Mesenchymal stem cell (in vitro differentiated cells and primary cell): ENCODE data around the gene PARP15.

ENCODE experiments used
- DNase-seq: peaks from one replicate; pipeline ENCODE4 v3.0.0-alpha.2; 2013
- H2AFZ ChIP-seq: one replicate; pipeline ENCODE4 v1.6.1; 2013; ENCODE audit warnings: low read depth, mild to moderate bottlenecking, control low read depth, inconsistent platforms, low read length, moderate library complexity
- H2AK5ac ChIP-seq: 2 replicates; pipeline ENCODE4 v1.6.1; 2013; ENCODE audit warnings: low read length, moderate library complexity, mild to moderate bottlenecking, inconsistent platforms; ENCODE audit not compliant: severe bottlenecking
- H2BK120ac ChIP-seq: one replicate; pipeline ENCODE4 v1.6.1; 2013; ENCODE audit warnings: low read depth, mild to moderate bottlenecking, inconsistent platforms, low read length, moderate library complexity
- H2BK12ac ChIP-seq, 2 experiments: one replicate each; pipeline ENCODE4 v1.6.1; 2013; ENCODE audit warnings: inconsistent platforms in 2 of 2, low read length in 2 of 2, mild to moderate bottlenecking in 2 of 2, moderate library complexity in 2 of 2, control low read depth in 1 of 2
- H2BK15ac ChIP-seq: one replicate; pipeline ENCODE4 v1.6.1; 2013; ENCODE audit warnings: mild to moderate bottlenecking, low read depth, inconsistent platforms; ENCODE audit not compliant: poor library complexity, severe bottlenecking
- H2BK5ac ChIP-seq: 2 replicates; pipeline ENCODE4 v1.6.1; 2013; ENCODE audit warnings: low read depth, mild to moderate bottlenecking, low read length, control low read depth, inconsistent platforms; ENCODE audit not compliant: poor library complexity, severe bottlenecking
- H3K14ac ChIP-seq, 2 experiments: one replicate each; pipeline ENCODE4 v1.6.1; 2013; ENCODE audit warnings: inconsistent platforms in 2 of 2, low read length in 2 of 2, control low read depth in 1 of 2, mild to moderate bottlenecking in 1 of 2, moderate library complexity in 1 of 2
- H3K18ac ChIP-seq, 2 experiments: one replicate each; pipeline ENCODE4 v1.6.1; 2013; ENCODE audit warnings: inconsistent platforms in 2 of 2, low read length in 2 of 2, control low read depth in 1 of 2, low read depth in 1 of 2, mild to moderate bottlenecking in 1 of 2
- H3K23ac ChIP-seq, 2 experiments: one replicate each; pipeline ENCODE4 v1.6.1; 2013; ENCODE audit warnings: inconsistent platforms in 2 of 2, low read length in 2 of 2, mild to moderate bottlenecking in 2 of 2, moderate library complexity in 2 of 2, control low read depth in 1 of 2
- H3K27ac ChIP-seq: 2 replicates; pipeline ENCODE4 v1.5.1; 2013; ENCODE audit warnings: mild to moderate bottlenecking, moderate library complexity, low read length, control low read depth, inconsistent platforms; ENCODE audit not compliant: poor library complexity, severe bottlenecking
- H3K27me3 ChIP-seq, 2 experiments: 2 replicates each; pipeline versions ENCODE4 v1.6.1 to v1.7.0; 2013; ENCODE audit warnings: low read length in 2 of 2, mild to moderate bottlenecking in 2 of 2, moderate library complexity in 2 of 2, control low read depth in 1 of 2, inconsistent platforms in 1 of 2; ENCODE audit not compliant: control insufficient read depth in 1 of 2, insufficient read depth in 1 of 2
- H3K36me3 ChIP-seq, 2 experiments: 2 replicates each; pipeline versions ENCODE4 v1.6.1 to v1.7.0; 2013; ENCODE audit warnings: low read length in 2 of 2, control low read depth in 1 of 2, inconsistent platforms in 1 of 2, low read depth in 1 of 2, mild to moderate bottlenecking in 1 of 2; ENCODE audit not compliant: insufficient read depth in 2 of 2, control insufficient read depth in 1 of 2
- H3K4ac ChIP-seq, 2 experiments: one replicate each; pipeline ENCODE4 v1.6.1; 2013; ENCODE audit warnings: inconsistent platforms in 2 of 2, low read length in 2 of 2, mild to moderate bottlenecking in 2 of 2, moderate library complexity in 2 of 2, control low read depth in 1 of 2, low read depth in 1 of 2
- H3K4me1 ChIP-seq: 2 replicates; pipeline ENCODE4 v1.6.1; 2013; ENCODE audit warnings: low read depth, low read length, control low read depth; ENCODE audit not compliant: control insufficient read depth, insufficient read depth
- H3K4me2 ChIP-seq: 2 replicates; pipeline ENCODE4 v1.6.1; 2013; ENCODE audit warnings: low read length, mild to moderate bottlenecking, inconsistent platforms; ENCODE audit not compliant: poor library complexity, severe bottlenecking
- H3K4me3 ChIP-seq, 2 experiments: 2 replicates each; pipeline versions ENCODE4 v1.5.1 to v1.7.0; 2013; ENCODE audit warnings: low read length in 2 of 2, mild to moderate bottlenecking in 2 of 2, control low read depth in 1 of 2, low read depth in 1 of 2; ENCODE audit not compliant: insufficient read depth in 1 of 2
- H3K79me1 ChIP-seq: replicated peaks from 2 replicates; pipeline ENCODE4 v1.6.1; 2013; ENCODE audit warnings: mild to moderate bottlenecking, control low read depth, low read length, inconsistent platforms; ENCODE audit not compliant: poor library complexity, severe bottlenecking
- H3K9ac ChIP-seq: 2 replicates; pipeline ENCODE4 v1.7.0; 2013; ENCODE audit warnings: mild to moderate bottlenecking, low read length, moderate library complexity
- H3K9me3 ChIP-seq: 2 replicates; pipeline ENCODE4 v1.7.0; 2013; ENCODE audit warnings: mild to moderate bottlenecking, low read length; ENCODE audit not compliant: control insufficient read depth
- H4K8ac ChIP-seq: one replicate; pipeline ENCODE4 v1.6.1; 2013; ENCODE audit warnings: inconsistent platforms, mild to moderate bottlenecking, low read length, moderate library complexity
- H4K91ac ChIP-seq: one replicate; pipeline ENCODE4 v1.6.1; 2013; ENCODE audit warnings: mild to moderate bottlenecking, low read length, inconsistent platforms
- WGBS: methylation state at CpG from one replicate; pipeline ENCODE4 v1.1.7; 2013; ENCODE audit warnings: mixed read lengths; 5-methylcytosine and 5-hydroxymethylcytosine counted together

PARP15 gene

GRCh38 chr3:122627301-122627700, 49.9 kb downstream of the PARP15 start:
- Histone ChIP-seq H3K27ac (no peak overlapping the region), H3K9me3 (no peaks in the 10 kb centered on the region), H3K4me3 (no peak overlapping the region), H3K4me1 (no peaks in the 10 kb centered on the region), H3K36me3 (no peaks in the 10 kb centered on the region), H3K4ac (no peak overlapping the region), H2AK5ac (no peak overlapping the region), H2BK15ac (no peak overlapping the region), H3K27me3 (peaks cover 0 to 17% of the 10 kb centered on the region in 2 experiments), H2BK120ac (no peak overlapping the region), H3K9ac (no peak overlapping the region), H2BK12ac (no peak overlapping the region), H2BK5ac (no peak overlapping the region), H3K79me1 (no peaks in the 10 kb centered on the region), H4K91ac (no peak overlapping the region), H3K23ac (no peak overlapping the region), H2AFZ (no peak overlapping the region), H3K4me2 (no peak overlapping the region), H4K8ac (no peak overlapping the region), H3K18ac (no peak overlapping the region), H3K14ac (no peak overlapping the region)
- no peak for DNase-seq
- 6% methylated on average over 1 of the region's 1 CpG for WGBS

- H3K27me3 ChIP-seq, result peaks cover 0 to 13% of the 10 kb centered on the region in 2 experiments
- no peaks in the 10 kb centered on the region for H3K79me1 ChIP-seq
- no peak overlapping the region for H3K18ac ChIP-seq
- no CpG with 5 or more reads among the region's 3 CpGs for WGBS
- no peak overlapping the region for H2AFZ ChIP-seq
- no peak overlapping the region for H3K4me3 ChIP-seq
- H2BK15ac ChIP-seq, result no peak overlapping the region
- H3K4me2 ChIP-seq, result no peak overlapping the region
- no peak overlapping the region for H3K23ac ChIP-seq
- H3K9me3 ChIP-seq, result no peaks in the 10 kb centered on the region
- H2AK5ac ChIP-seq, result no peak overlapping the region
- DNase-seq, result no peak
- no peak overlapping the region for H3K9ac ChIP-seq
- no peak overlapping the region for H4K91ac ChIP-seq
- no peaks in the 10 kb centered on the region for H3K36me3 ChIP-seq
- no peak overlapping the region for H2BK120ac ChIP-seq
- no peak overlapping the region for H3K14ac ChIP-seq
- no peak overlapping the region for H3K4ac ChIP-seq
- no peak overlapping the region for H2BK12ac ChIP-seq
- H3K4me1 ChIP-seq, result no peaks in the 10 kb centered on the region
- H2BK5ac ChIP-seq, result no peak overlapping the region
- no peak overlapping the region for H3K27ac ChIP-seq
- no peak overlapping the region for H4K8ac ChIP-seq
Observed at GRCh38 chr3:122628567-122628966, 51.1 kb downstream of the PARP15 start.

- Histone ChIP-seq H3K4me3 (no peak overlapping the region), H3K23ac (no peak overlapping the region), H2BK15ac (no peak overlapping the region), H4K91ac (no peak overlapping the region), H2BK12ac (no peak overlapping the region), H3K9ac (no peak overlapping the region), H2AK5ac (no peak overlapping the region), H3K9me3 (no peaks in the 10 kb centered on the region), H3K14ac (no peak overlapping the region), H3K27me3 (peaks cover 0 to 13% of the 10 kb centered on the region in 2 experiments), H2AFZ (no peak overlapping the region), H3K27ac (no peak overlapping the region), H3K18ac (no peak overlapping the region), H3K79me1 (no peaks in the 10 kb centered on the region), H3K4me2 (no peak overlapping the region), H3K36me3 (no peaks in the 10 kb centered on the region), H2BK120ac (no peak overlapping the region), H4K8ac (no peak overlapping the region), H3K4me1 (no peaks in the 10 kb centered on the region), H3K4ac (no peak overlapping the region), H2BK5ac (no peak overlapping the region)
- no peak for DNase-seq
- WGBS, result 92% methylated on average over 1 of the region's 1 CpG
Observed at GRCh38 chr3:122629763-122630162, 52.3 kb downstream of the PARP15 start.

- H4K8ac ChIP-seq, result no peak overlapping the region
- no peak overlapping the region for H2AFZ ChIP-seq
- H3K27me3 ChIP-seq, result no peaks in the 10 kb centered on the region
- H3K4ac ChIP-seq, result no peak overlapping the region
- no peak overlapping the region for H2BK12ac ChIP-seq
- H2BK120ac ChIP-seq, result no peak overlapping the region
- no peak overlapping the region for H3K27ac ChIP-seq
- H3K18ac ChIP-seq, result no peak overlapping the region
- no peak overlapping the region for H3K9ac ChIP-seq
- H3K36me3 ChIP-seq, result no peaks in the 10 kb centered on the region
- H2AK5ac ChIP-seq, result no peak overlapping the region
- H3K9me3 ChIP-seq, result no peaks in the 10 kb centered on the region
- H2BK5ac ChIP-seq, result no peak overlapping the region
- no peaks in the 10 kb centered on the region for H3K4me1 ChIP-seq
- no peak overlapping the region for H3K23ac ChIP-seq
- H3K4me2 ChIP-seq, result no peak overlapping the region
- no peak overlapping the region for H3K4me3 ChIP-seq
- H3K79me1 ChIP-seq, result no peaks in the 10 kb centered on the region
- WGBS, result 62% methylated on average over 4 of the region's 5 CpGs
- no peak overlapping the region for H3K14ac ChIP-seq
- DNase-seq, result no peak
- H2BK15ac ChIP-seq, result no peak overlapping the region
- no peak overlapping the region for H4K91ac ChIP-seq
Observed at GRCh38 chr3:122635789-122636188, 58.3 kb downstream of the PARP15 start.
